CD4-positive, alpha-beta T cell (primary cell): ENCODE data around the gene FBN1. TPM values are rescaled to one million over a fixed set of nuclear protein-coding genes. Genes with fewer than 3 reads are reported as not detected.

Experiments
- ATAC-seq: fragments of 200-7000 bp; cut with Tn5 transposase; one replicate; pipeline ENCODE4 v1.10.0; 2022; ENCODE audit warnings: mild to moderate bottlenecking; ENCODE audit not compliant: poor library complexity
- CTCF ChIA-PET: fragments of 350-600 bp; sonication (Branson Sonifier 250); formaldehyde crosslinking; loops from one replicate; lab custom pipeline; 2021; ENCODE audit warnings: antibody characterized with exemption, inconsistent platforms; lab: Charles Lee
- POLR2A ChIA-PET: fragments of 350-600 bp; sonication (Branson Sonifier 250); formaldehyde crosslinking; loops from one replicate; lab custom pipeline; 2021; ENCODE audit warnings: antibody characterized with exemption, inconsistent platforms; lab: Charles Lee
- DNase-seq, 14 experiments: peaks; one replicate each; pipeline ENCODE4 v3.0.0-alpha.2; 2013 to 2020; ENCODE audit warnings: mixed read lengths in 2 of 14
- H3K27ac ChIP-seq, 2 donors: one replicate each; pipeline versions ENCODE4 v1.5.1 to v1.7.0; 2013; ENCODE audit warnings: low read length in 2 of 2, low read depth in 1 of 2, mild to moderate bottlenecking in 1 of 2
- H3K27me3 ChIP-seq, 2 experiments: 1 replicate in 1 of 2; 2 replicates in 1 of 2; pipeline versions ENCODE4 v1.6.1 to v1.7.0; 2013; ENCODE audit warnings: low read length in 2 of 2, control low read depth in 1 of 2, mild to moderate bottlenecking in 1 of 2, moderate library complexity in 1 of 2; ENCODE audit not compliant: insufficient read depth in 2 of 2, control insufficient read depth in 1 of 2
- H3K36me3 ChIP-seq: one replicate; pipeline ENCODE4 v1.6.1; 2013; ENCODE audit warnings: low read length, control low read depth; ENCODE audit not compliant: insufficient read depth
- H3K4me1 ChIP-seq: one replicate; pipeline ENCODE4 v1.6.1; 2013; ENCODE audit warnings: low read length, control low read depth; ENCODE audit not compliant: insufficient read depth
- H3K4me3 ChIP-seq: one replicate; pipeline ENCODE4 v1.5.1; 2013; ENCODE audit warnings: mild to moderate bottlenecking, low read length, moderate library complexity
- H3K9me3 ChIP-seq, 2 experiments: 1 replicate in 1 of 2; 2 replicates in 1 of 2; pipeline versions ENCODE4 v1.6.1 to v1.7.0; 2013; ENCODE audit warnings: low read length in 2 of 2, mild to moderate bottlenecking in 2 of 2, control low read depth in 1 of 2, moderate library complexity in 1 of 2; ENCODE audit not compliant: control insufficient read depth in 1 of 2, insufficient read depth in 1 of 2
- H3K27ac Mint-ChIP-seq: one replicate; pipeline ENCODE4 v1.8.0; 2020; ENCODE audit warnings: mixed read lengths
- H3K27me3 Mint-ChIP-seq: one replicate; pipeline ENCODE4 v1.8.0; 2021; ENCODE audit warnings: mixed read lengths
- H3K36me3 Mint-ChIP-seq: one replicate; pipeline ENCODE4 v1.8.0; 2021; ENCODE audit warnings: low read depth, mixed read lengths
- H3K4me1 Mint-ChIP-seq: one replicate; pipeline ENCODE4 v1.8.0; 2021; ENCODE audit warnings: low read depth, mixed read lengths
- H3K4me3 Mint-ChIP-seq: one replicate; pipeline ENCODE4 v1.8.0; 2020; ENCODE audit warnings: mild to moderate bottlenecking, mixed read lengths
- H3K9me3 Mint-ChIP-seq: one replicate; pipeline ENCODE4 v1.8.0; 2020; ENCODE audit warnings: mixed read lengths
- CTCF ChIP-seq: fragments of 200-600 bp; IDR thresholded peaks from one replicate; pipeline ENCODE4 v1.8.0; 2022; ENCODE audit warnings: antibody characterized with exemption, mild to moderate bottlenecking
- intact Hi-C, 2 experiments: fragments of 100-400 bp; cut with DNase I in 1 of 2; cut with micrococcal nuclease in 1 of 2; formaldehyde crosslinking; loops; one replicate each; pipeline versions ENCODE4 v1.15.1 to v1.9.0; 2023 to 2025; cut with DNase I, micrococcal nuclease
- total RNA-seq, 174 experiments: library from RNA in 2 of 174; stranded (reverse) in 2 of 174; gene quantifications; one replicate each; pipeline ENCODE4 v1.2.3 and lab custom pipeline; 2021 to 2026

Gene FBN1
- total RNA-seq, 2 experiments from 2014 or later: 0.11 to 0.25 TPM

- H3K4me1 ChIP-seq: no peaks in the 10 kb centered on the region
- TF ChIP-seq CTCF: no peak
- no peaks in the 10 kb centered on the region for H3K36me3 Mint-ChIP-seq
These were observed 176.2 kb downstream of the FBN1 start for GRCh38 chr15:48469271-48469670.

GRCh38 chr15:48467801-48468200 is 177.7 kb downstream of the FBN1 start:
- Histone ChIP-seq H3K27me3 (no peaks in the 10 kb centered on the region), H3K4me3 (no peak overlapping the region), H3K4me1 (no peaks in the 10 kb centered on the region), H3K27ac (no peak overlapping the region), H3K9me3 (peaks cover 0 to 3% of the 10 kb centered on the region in 2 experiments), H3K36me3 (no peaks in the 10 kb centered on the region)
- no peak for ATAC-seq
- Mint-ChIP-seq H3K9me3 (no peaks in the 10 kb centered on the region), H3K27me3 (no peaks in the 10 kb centered on the region), H3K36me3 (no peaks in the 10 kb centered on the region), H3K4me1 (no peaks in the 10 kb centered on the region), H3K27ac (no peak overlapping the region), H3K4me3 (no peak overlapping the region)
- ChIA-PET CTCF (no interaction called here), POLR2A (no interaction called here)
- intact Hi-C loops: no loop called here
- TF ChIP-seq CTCF: no peak
- DNase-seq: no peak

More at GRCh38 chr15:48469271-48469670, 176.2 kb downstream of the FBN1 start:
- ChIA-PET POLR2A (no interaction called here), CTCF (no interaction called here)
- H3K27ac ChIP-seq: no peak overlapping the region
- no peak for ATAC-seq
- intact Hi-C loops: no loop called here
- H3K4me3 ChIP-seq: no peak overlapping the region
- Mint-ChIP-seq H3K4me3 (no peak overlapping the region), H3K27me3 (no peaks in the 10 kb centered on the region), H3K9me3 (no peaks in the 10 kb centered on the region), H3K27ac (no peak overlapping the region), H3K4me1 (no peaks in the 10 kb centered on the region)
- peaks cover 0 to 3% of the 10 kb centered on the region in 2 experiments for H3K9me3 ChIP-seq
- no peak for DNase-seq
- no peaks in the 10 kb centered on the region for H3K27me3 ChIP-seq
- no peaks in the 10 kb centered on the region for H3K36me3 ChIP-seq

GRCh38 chr15:48466820-48467219 is 178.7 kb downstream of the FBN1 start:
- ATAC-seq: no peak
- no peaks in the 10 kb centered on the region for H3K27me3 ChIP-seq
- no peak overlapping the region for H3K4me3 ChIP-seq
- ChIA-PET CTCF (no interaction called here), POLR2A (no interaction called here)
- no peak for DNase-seq
- peaks cover 0 to 3% of the 10 kb centered on the region in 2 experiments for H3K9me3 ChIP-seq
- H3K4me1 ChIP-seq: no peaks in the 10 kb centered on the region
- H3K27ac Mint-ChIP-seq: no peak overlapping the region
- no peaks in the 10 kb centered on the region for H3K36me3 ChIP-seq
- H3K4me1 Mint-ChIP-seq: no peaks in the 10 kb centered on the region
- no peaks in the 10 kb centered on the region for H3K36me3 Mint-ChIP-seq
- intact Hi-C loops: no loop called here
- no peak overlapping the region for H3K4me3 Mint-ChIP-seq
- H3K27ac ChIP-seq: no peak overlapping the region
- H3K9me3 Mint-ChIP-seq: no peaks in the 10 kb centered on the region
- no peak for TF ChIP-seq CTCF
- no peaks in the 10 kb centered on the region for H3K27me3 Mint-ChIP-seq
